MM.1S (cell line): Measurements from ENCODE around the gene PPL.

Experiments used
- DNase-seq: peaks from one replicate; pipeline ENCODE4 v3.0.0-alpha.2; 2015
- H2AFZ ChIP-seq: fragments of 300-600 bp; sonication (generic); 2 replicates; pipeline ENCODE4 v1.6.0; 2016; ENCODE audit warnings: antibody characterized with exemption, low read length
- H3F3A ChIP-seq: fragments of 300-600 bp; sonication (generic); 2 replicates; pipeline ENCODE4 v1.6.1; 2016; ENCODE audit warnings: mild to moderate bottlenecking, antibody characterized with exemption, low read length, moderate library complexity, mixed read lengths; ENCODE audit not compliant: insufficient read depth
- H3K27ac ChIP-seq: fragments of 300-600 bp; sonication (generic); 2 replicates; pipeline ENCODE4 v1.5.1; 2016; ENCODE audit warnings: mild to moderate bottlenecking, low read length
- H3K27me3 ChIP-seq: fragments of 300-600 bp; sonication (generic); replicated peaks from 2 replicates; pipeline ENCODE4 v1.6.0; 2016; ENCODE audit warnings: low read length; ENCODE audit not compliant: insufficient read depth
- H3K36me3 ChIP-seq: fragments of 300-600 bp; sonication (generic); replicated peaks from 2 replicates; pipeline ENCODE4 v1.6.1; 2016; ENCODE audit warnings: mild to moderate bottlenecking, low read length, mixed read lengths; ENCODE audit not compliant: insufficient read depth
- H3K4me1 ChIP-seq: fragments of 300-600 bp; sonication (generic); 2 replicates; pipeline ENCODE4 v1.6.1; 2016; ENCODE audit warnings: low read length, mixed read lengths
- H3K4me2 ChIP-seq: fragments of 300-600 bp; sonication (generic); 2 replicates; pipeline ENCODE4 v1.6.0; 2016; ENCODE audit warnings: low read depth, low read length
- H3K4me3 ChIP-seq: fragments of 300-600 bp; sonication (generic); 2 replicates; pipeline ENCODE4 v1.5.1; 2016; ENCODE audit warnings: low read length, mixed read lengths
- H3K79me2 ChIP-seq: fragments of 300-600 bp; sonication (generic); 2 replicates; pipeline ENCODE4 v1.6.1; 2016; ENCODE audit warnings: mixed run types, low read length, mixed read lengths
- H3K9ac ChIP-seq: fragments of 300-600 bp; sonication (generic); 2 replicates; pipeline ENCODE4 v1.6.1; 2016; ENCODE audit warnings: low read length, mixed read lengths
- H3K9me2 ChIP-seq: fragments of 300-600 bp; sonication (generic); replicated peaks from 2 replicates; pipeline ENCODE4 v1.6.1; 2016; ENCODE audit warnings: mild to moderate bottlenecking, low read length, mixed read lengths; ENCODE audit not compliant: insufficient read depth
- H3K9me3 ChIP-seq: fragments of 300-600 bp; sonication (generic); replicated peaks from 2 replicates; pipeline ENCODE4 v1.6.1; 2016; ENCODE audit warnings: mild to moderate bottlenecking, low read length, mixed read lengths; ENCODE audit not compliant: insufficient read depth
- H4K20me1 ChIP-seq: fragments of 300-600 bp; sonication (generic); 2 replicates; pipeline ENCODE4 v1.6.1; 2016; ENCODE audit warnings: mild to moderate bottlenecking, low read length, moderate library complexity, mixed read lengths; ENCODE audit not compliant: insufficient read depth
- CTCF ChIP-seq: fragments of 300-600 bp; sonication (generic); IDR thresholded peaks from 2 replicates; pipeline ENCODE4 v1.5.1; 2016; ENCODE audit warnings: antibody characterized with exemption, low read length, mixed read lengths
- EZH2 ChIP-seq: fragments of 300-600 bp; sonication (generic); optimal IDR thresholded peaks from 2 replicates; pipeline ENCODE3; 2017; ENCODE audit warnings: low read depth, mild to moderate bottlenecking, antibody characterized with exemption, low read length, mixed read lengths
- EZH2phosphoT487 ChIP-seq: fragments of 300-600 bp; sonication (generic); IDR thresholded peaks from 2 replicates; pipeline ENCODE4 v1.6.1; 2018; ENCODE audit warnings: antibody characterized with exemption, low read length

The PPL gene

DNA sequence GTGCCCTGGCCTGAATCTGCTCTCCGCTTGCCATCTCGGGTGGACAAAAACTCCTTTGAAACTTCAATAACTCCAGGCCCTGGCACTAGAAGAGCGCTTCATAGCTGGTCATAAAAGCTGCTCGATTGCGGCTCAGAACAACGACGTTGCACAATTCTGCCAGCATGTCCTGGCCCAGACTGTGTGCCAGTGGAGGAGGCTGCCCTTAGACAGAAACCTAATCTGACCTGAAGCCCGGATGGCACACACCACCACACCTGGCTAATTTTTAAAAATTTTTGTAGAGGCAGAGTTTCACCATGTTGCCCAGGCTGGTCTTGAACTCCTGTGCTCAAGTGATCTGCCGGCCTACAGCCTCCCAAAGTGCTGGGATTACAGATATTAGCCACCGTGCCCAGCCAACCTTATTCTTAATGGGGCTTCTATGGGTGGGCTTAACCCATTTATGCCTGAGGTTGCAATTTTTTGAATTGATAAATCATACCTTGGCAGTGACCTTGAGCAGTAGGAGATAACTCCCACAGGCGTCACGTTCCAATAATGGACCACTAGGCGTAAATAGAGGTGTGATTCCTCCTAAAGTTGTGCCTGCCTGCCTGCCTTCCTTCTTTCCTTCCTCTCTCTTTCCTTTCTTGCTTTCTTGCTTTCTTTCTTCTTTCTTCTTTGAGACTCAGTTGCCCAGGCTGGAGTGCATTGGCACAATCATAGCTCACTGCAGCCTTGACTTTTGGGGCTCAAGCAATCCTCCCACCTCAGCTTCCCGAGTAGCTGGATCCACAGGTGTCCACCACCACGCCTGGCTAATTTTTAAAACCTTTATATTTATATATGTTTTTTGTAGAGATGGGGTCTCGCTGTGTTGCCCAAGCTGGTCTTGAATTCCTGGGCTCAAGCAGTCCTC is 1.1 kb upstream of the PPL start:
- Histone ChIP-seq H3K4me2 (0 out of 2 replicates have a peak overlapping the region, but pooled peaks have one; percentile 12), H3K9me3 (no peaks in the 10 kb centered on the region), H2AFZ (no peak overlapping the region), H3K4me3 (no peak overlapping the region), H4K20me1 (no peaks in the 10 kb centered on the region), H3K9ac (no peak overlapping the region), H3K79me2 (no peaks in the 10 kb centered on the region), H3F3A (no peaks in the 10 kb centered on the region; the same call in none of the 2 replicates), H3K27ac (no peak overlapping the region), H3K36me3 (no peaks in the 10 kb centered on the region), H3K9me2 (no peaks in the 10 kb centered on the region), H3K4me1 (peaks cover 17% of the 10 kb centered on the region), H3K27me3 (peaks cover 40% of the 10 kb centered on the region)
- DNase-seq: no peak
- TF ChIP-seq EZH2phosphoT487 (no peak), CTCF (no peak), EZH2 (no peak)

DNA sequence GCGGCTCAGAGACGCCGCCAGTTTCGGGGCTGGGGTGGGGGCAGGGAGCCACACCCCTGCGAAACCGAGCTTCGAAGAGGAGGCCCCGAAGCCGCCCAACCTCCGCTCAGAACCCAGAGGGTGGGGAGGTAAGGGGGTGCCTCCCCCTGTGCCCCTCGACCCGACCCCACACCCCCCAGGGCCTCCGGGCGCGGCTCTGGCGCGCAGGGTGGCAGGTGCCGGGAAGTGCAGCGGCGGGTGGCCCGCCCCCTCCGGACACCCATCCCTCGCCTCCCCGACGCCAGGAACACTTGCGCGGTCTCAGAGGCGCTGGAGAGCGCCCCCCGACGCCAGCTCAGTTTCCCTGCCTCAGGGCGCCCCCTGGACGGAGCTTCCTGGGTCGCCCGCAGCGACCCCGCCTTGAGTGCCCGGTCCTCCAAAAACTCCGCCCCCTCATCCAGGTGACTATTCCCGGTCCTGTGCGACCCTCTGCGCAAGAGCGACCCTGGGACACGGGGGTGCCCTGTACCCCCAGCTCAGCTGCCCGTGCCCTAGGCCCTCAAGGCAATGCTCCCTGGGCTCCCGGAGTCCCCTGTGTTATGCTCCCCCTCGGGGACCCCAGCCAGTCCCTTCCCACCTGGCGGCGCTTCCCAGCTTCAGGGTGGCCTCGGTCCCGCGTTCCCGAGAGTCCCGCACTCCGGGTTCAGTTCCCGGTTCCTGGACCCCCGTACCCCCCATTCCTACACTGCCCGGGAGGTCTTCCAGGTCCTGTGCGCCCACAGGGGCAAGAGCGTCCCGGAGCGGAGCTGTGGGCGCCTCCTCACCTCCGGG is 562 bp downstream of the PPL start:
- Histone ChIP-seq H3K27ac (no peak overlapping the region), H4K20me1 (no peaks in the 10 kb centered on the region), H3K9me3 (no peaks in the 10 kb centered on the region), H3K9me2 (no peaks in the 10 kb centered on the region), H3K79me2 (no peaks in the 10 kb centered on the region), H3K4me1 (peaks cover 11% of the 10 kb centered on the region), H3K27me3 (peaks cover 51% of the 10 kb centered on the region), H2AFZ (peak overlapping the region; percentile 72), H3K9ac (no peak overlapping the region), H3K4me2 (peak overlapping the region; percentile 93), H3F3A (no peaks in the 10 kb centered on the region; the same call in 1 of the 2 replicates), H3K36me3 (no peaks in the 10 kb centered on the region), H3K4me3 (peak overlapping the region; percentile 60)
- TF ChIP-seq CTCF (peak; percentile 23; the same call in 1 of the 2 replicates), EZH2 (no peak)
- DNase-seq: no peak

DNA sequence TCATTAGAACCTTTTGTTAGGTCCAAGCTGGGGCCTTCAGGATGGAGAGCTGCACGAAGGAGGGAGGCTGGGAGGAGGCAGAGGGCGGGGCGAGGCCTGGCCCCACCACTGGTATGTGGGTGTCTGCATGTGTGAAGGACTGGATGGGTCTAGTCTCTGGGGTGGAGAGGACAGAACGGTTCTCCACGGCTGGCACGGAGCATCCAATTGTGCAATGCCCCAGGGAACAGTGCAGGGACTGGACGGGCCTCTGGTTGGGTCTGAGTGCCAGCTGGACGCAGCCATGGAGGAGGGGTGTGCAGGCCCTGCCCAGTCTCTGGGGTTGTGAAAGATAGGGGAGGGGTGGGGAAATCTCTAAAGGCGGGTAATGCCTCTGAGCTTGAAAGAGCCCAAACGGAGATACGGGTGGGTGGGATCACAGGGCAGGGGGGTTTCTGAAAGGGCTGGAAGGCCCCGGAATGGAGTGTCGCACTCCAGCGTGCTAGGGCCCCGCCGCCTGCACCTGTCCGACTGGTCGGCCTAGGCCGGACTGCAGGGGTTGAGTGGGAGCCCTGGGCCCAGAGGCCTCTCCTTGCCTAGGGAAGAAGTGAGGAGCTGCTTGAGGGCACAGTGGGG is 1.6 kb downstream of the PPL start:
- TF ChIP-seq EZH2 (no peak), CTCF (no peak), EZH2phosphoT487 (no peak)

More for the DNA sequence above, 1.6 kb downstream of the PPL start:
- H3K9ac ChIP-seq: no peak overlapping the region
- no peaks in the 10 kb centered on the region for H3K9me3 ChIP-seq
- no peaks in the 10 kb centered on the region for H3F3A ChIP-seq
- H3K4me1 ChIP-seq: 0 out of 2 replicates have a peak, but pooled peaks cover under 1% of the 10 kb centered on the region
- no peak overlapping the region for H3K27ac ChIP-seq
- H2AFZ ChIP-seq: no peak overlapping the region
- H3K4me2 ChIP-seq: no peak overlapping the region
- H3K79me2 ChIP-seq: no peaks in the 10 kb centered on the region
- H3K9me2 ChIP-seq: no peaks in the 10 kb centered on the region
- no peak overlapping the region for H3K4me3 ChIP-seq
- H4K20me1 ChIP-seq: no peaks in the 10 kb centered on the region
- no peak for DNase-seq
- no peaks in the 10 kb centered on the region for H3K36me3 ChIP-seq
- H3K27me3 ChIP-seq: peaks cover 61% of the 10 kb centered on the region
